ENCODE results near the gene PARD3.

The PARD3 gene

DNA sequence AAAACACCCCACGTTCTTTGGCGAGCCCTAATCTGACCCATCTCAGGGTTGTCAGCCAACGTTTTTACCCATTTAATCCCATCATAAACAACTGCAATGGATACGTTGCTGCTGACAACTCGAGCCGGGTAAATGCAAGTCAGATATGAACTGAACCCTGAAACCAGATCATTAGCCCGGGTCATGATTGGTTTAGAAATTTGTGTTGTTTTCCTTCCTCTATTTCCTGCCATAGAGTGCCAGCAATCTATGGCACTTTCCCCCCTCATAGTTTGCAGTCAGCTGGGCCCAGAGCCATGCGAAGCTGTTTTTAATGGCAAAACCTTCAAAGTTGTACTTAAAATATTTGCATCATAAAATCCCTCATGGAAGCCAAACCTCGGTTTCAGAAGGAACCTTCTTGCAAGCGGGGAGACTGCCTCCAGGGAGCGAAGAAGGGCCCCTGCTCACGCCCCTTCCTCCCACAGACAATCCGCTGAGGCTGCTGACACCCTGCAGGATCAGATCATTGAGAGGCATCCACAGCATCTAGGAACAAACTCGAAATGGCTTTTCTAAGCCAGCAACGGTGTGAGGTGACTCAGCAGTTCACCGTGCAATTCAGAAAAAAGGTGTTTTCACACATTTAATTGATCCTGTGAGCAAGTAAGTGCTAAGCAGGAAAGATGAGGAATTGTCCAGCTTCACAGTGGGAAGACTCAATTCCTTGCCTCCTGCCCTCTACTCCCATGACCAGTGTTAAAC, 710.1 kb downstream of the PARD3 start:
- in situ Hi-C loops (cut with HindIII; ENCODE audit: low sequenced_read_pairs) = no loop called here

DNA sequence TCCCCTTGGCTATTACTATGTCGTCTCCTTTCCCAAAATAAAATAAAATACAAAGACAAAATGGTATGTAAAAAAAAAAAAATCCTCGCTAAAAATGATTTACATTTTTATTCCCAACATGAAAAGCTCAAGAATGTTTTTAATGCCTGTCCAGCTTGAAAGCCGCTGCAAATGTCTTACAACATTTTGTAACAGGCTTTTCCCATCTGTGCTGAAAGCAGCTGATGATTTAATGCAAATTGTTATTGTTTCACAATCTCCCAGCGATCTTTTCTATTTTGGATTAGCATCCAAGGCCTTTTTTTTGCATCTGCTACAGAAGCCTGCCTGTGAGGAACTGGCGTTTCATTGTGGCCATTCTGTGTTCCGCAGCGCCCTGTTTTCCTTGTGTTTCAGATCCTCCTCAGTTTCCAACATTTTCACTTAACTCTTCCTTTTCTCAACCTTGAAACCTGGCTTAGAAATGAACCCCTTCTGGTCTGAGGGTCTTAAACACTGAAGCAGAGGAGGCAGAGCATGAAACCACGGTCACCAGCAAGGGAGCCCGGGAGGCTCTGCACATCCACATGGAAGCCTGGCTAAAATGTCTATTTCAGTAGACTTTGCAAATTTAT, 712.1 kb downstream of the PARD3 start:
- in situ Hi-C loops (cut with HindIII; ENCODE audit: low sequenced_read_pairs) = no loop called here

DNA sequence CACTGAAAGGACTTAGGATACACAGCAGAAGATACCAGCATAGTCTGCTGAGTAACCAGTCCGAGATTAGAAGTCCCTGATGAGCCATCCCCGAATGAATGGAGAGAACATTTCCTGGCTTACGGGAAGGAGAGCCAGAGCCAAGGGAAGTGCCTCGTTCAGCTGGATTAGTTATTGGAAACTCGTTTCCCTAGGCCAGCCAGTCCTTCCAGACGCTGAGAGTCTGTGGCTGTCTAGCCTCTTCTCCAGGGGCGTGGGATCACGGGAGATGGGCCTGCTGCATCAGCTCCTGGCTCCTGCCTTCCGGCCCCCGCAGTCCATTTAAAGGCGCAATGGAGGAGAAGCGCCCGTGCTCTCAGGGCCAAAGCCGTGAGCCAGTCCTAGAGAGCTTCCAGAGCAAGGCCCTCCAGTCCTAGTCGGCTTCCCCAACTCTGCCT, 712.8 kb downstream of the PARD3 start:
- in situ Hi-C loops (cut with HindIII; ENCODE audit: low sequenced_read_pairs) = no loop called here

DNA sequence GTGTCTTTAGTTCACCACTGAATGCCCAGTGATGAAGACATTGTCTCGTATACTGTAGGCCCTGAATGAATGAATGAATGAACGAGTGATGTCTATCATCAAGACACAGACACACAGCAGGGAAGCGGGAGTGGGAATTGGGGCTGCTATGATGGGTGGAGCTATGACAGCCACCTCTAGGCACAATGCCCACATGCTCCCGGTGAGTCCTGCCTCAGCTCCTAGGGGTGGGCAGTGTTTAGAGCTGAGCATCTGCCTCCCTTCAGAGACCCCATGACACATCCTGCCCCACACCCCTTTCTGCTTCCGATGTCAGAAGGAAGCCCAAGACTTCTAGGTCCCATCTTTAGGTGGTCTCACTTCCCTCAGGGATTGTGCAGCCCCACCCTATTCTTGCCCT, 714.1 kb downstream of the PARD3 start:
- in situ Hi-C loops (cut with HindIII; ENCODE audit: low sequenced_read_pairs) = no loop called here

DNA sequence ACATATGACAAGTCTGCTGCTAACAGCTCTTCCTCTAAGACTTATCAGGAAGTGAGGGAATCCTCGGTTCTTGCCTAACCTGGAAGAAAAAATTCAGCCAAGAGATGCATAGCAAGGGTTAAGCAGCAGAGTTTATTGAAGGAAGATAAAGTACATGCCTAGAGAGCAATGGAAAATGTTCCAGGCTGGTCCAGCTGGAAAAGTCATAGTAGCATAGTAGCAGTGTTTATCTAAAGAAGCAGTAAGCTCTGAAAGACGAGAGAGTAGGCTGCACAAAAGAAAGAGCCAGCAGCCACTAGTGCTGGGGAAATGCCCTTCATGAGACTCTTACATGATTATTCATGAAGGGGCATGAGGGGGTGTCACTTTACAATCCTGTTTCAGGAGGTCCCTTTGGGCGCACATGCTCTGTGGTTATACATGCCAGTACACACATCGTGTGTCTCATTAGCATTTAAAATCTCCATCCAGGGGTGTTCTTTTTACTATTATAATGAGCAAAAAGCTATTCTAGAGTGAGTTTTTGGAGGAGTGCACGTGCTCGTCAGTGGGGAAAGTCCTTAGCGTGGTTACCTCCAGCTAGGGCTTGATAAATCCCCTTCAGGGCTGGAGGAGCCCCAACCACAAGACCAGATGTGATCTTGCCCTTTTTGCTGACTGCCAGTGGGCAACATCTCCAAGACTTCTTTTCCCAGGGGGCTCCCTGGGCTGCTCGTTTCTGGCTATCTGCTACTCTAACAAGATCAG, 716.1 kb downstream of the PARD3 start:
- in situ Hi-C loops (cut with HindIII; ENCODE audit: low sequenced_read_pairs) = no loop called here

DNA sequence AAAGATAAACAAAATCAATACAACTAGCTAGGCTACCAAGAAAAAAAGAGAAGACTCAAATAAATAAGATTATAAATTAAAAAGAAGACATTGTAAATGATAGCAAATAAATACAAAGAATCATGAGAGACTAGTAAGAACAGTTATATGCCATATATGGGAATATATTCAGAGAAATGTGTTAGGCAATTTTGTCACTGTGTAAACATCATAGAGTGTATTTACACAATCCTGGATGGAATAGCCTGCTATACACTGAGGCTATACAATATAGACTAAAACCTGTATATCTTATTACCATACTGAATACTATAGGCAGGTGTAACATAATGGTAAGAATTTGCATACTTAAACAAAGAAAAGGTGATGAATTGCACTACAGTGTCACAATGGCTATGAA, 717.4 kb downstream of the PARD3 start:
- in situ Hi-C loops (cut with HindIII; ENCODE audit: low sequenced_read_pairs) = no loop called here

DNA sequence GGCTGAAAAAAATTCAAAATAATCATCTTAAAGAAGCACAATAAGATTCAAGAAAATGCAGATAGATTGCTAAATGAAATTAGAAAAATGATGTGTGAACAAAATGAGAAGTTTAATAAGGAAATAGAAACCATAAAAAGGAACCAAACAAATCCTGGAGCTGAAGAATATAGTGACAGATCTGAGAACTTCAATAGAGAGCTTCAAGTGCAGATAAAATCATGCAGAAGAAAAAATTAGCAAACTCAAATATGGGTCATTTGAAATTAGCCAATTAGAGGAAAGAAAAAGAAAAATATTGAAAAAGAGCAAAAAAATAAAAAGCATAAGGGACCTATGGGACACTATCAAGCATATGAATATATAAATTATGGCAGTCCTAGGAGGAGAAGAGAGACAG, 720.1 kb downstream of the PARD3 start:
- in situ Hi-C loops (cut with HindIII; ENCODE audit: low sequenced_read_pairs) = no loop called here

DNA sequence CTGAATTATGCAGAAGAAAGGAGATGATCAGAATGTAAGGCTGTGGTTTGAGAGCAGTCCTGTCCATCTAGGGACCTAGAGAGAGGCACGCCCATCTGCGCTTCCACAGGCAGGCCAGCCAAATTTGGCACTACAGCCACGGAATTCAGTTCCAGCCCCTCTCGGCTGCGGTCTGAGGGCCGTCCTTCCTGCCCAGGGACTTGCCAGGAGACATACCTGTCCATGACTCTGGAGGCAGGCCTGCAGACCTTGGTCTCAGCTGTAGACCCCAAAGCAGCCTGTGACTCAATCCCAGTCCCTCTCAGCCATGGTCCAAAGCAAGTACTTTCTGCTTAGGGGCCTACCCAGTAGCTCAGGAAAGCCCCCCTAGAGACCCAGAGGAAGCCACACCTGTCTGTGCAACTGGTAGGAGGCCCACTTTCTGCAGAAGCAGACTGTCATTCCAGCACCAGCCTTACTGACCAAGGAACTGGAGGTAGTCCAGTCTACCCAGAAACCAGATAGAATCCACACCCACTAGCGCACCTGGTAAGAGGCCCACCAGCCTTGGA, 720.9 kb downstream of the PARD3 start:
- in situ Hi-C loops (cut with HindIII; ENCODE audit: low sequenced_read_pairs) = no loop called here

DNA sequence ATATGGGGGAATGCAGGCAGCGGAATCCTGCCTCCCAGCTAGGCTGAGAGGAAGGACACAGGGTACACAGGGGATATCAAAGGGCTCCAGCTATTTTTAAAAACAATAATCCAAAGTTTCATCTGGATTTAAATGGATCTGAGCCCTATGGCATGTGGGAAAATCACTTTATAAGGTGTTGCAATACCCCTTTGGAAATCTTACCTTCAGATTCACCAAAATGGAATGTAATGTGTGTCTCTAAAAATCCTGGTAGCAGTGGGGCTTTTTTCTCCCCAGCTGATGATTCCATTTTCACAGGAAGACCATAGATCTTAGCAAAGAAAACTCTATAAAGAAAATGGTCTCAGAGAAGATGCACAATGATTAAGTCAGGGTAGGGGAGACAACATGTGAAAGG, 722.2 kb downstream of the PARD3 start:
- in situ Hi-C loops (cut with HindIII; ENCODE audit: low sequenced_read_pairs) = no loop called here

DNA sequence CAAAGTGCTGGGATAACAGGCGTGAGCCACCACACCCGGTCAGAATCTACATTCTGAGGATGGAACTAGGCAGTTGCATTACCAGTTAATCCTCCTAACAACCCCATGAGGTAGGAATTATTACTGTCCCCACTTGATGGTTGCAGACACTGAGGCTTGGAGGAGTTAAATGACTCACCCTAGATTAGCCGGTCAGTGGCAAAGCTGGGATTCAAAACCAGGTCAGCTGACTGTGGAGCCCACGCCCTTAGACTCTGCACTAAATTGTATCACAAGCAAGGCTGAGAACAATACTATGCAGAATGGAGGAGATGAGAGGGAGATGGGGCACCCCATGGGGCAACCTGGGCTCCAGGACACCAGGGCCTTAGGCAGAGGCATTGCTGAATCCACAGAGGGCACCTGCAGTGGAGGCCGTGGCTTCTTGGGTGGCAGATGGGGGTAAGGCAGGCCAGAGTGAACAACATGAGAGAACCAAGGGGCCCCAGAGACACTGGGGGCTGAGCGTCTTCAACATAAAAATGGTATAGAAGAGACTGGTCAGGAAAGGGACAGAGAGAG, 723.4 kb downstream of the PARD3 start:
- in situ Hi-C loops (cut with HindIII; ENCODE audit: low sequenced_read_pairs) = no loop called here

DNA sequence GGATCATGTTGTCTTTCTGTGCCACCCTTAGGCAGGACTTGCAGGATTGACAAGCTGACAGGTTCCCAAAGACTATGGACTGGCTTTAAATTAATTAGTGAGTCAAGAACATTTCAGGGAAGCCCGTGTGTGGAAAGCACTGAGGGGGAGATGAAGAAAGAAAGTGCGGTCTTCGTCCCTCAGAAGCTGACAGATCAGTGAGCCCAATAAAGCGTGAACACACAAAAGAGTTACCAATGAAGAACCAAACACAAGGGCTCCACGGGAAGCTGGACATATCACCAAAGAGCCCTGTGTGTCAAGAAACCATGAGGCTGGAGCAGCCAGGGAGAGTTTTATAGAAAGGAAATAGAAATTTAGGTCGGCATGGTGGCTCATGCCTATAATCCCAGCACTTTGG, 725.8 kb downstream of the PARD3 start:
- in situ Hi-C loops (cut with HindIII; ENCODE audit: low sequenced_read_pairs) = no loop called here

DNA sequence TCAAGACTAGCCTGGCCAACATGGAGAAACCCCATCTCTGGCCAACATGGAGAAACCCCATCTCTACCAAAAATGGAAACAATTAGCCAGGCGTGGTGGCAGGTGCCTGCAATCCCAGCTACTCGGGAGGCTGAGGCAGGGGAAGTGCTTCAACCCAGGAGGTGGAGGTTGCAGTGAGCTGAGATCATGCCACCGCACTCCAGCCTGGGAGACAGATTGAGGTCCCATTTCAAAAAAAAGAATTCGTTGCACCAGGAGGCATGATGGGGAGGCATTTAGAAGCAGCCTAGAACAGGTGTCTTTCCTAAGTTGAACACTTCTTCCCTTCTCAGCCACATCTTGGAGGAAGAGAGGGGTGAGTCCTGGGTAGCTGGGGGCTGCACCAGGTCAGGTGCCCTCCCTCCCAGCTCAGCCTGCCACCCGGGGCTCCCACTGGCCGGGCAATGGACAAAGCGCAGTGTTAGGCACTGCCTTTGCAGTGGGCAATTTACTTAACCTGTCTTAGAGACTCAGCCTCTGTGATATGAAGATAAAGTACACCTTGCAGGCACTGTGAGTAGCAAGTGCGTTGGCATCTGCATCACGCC, 726.8 kb downstream of the PARD3 start:
- in situ Hi-C loops (cut with HindIII; ENCODE audit: low sequenced_read_pairs) = no loop called here

DNA sequence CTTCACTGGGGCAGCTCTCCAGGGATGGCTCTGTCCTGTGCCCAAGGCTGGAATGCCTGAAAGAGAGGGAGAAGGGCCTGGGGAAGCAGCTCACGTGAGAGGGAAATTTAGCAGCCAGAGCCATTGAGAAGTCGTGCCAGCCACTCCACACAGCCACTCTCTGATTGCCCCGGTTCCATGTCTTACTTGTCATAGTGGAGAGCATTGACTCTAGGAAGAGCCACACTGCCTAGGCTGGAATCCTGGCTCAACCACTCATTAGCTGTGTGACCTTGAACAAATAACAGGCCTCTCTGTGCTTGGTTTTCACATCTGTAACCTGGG, 728.0 kb downstream of the PARD3 start:
- in situ Hi-C loops (cut with HindIII; ENCODE audit: low sequenced_read_pairs) = no loop called here

DNA sequence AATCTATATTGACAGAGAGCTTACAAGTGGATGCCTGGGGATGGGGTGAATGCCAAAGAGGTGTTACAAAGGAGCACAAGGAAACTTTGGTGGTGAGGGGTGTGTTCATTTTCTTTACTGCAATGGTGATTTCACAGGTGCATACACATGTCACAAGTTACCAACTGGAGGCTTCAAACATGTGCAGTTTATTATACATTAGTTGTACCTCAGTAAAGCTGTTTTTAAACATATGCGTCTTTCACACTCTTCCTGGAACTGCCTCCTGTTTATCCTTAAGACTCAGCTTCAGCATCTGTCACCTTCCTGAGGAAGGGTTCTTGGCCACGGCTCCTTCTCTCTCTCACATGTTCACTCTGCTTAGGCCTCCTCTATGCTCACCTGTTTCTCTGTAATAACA, 731.5 kb downstream of the PARD3 start:
- in situ Hi-C loops (cut with HindIII; ENCODE audit: low sequenced_read_pairs) = no loop called here

DNA sequence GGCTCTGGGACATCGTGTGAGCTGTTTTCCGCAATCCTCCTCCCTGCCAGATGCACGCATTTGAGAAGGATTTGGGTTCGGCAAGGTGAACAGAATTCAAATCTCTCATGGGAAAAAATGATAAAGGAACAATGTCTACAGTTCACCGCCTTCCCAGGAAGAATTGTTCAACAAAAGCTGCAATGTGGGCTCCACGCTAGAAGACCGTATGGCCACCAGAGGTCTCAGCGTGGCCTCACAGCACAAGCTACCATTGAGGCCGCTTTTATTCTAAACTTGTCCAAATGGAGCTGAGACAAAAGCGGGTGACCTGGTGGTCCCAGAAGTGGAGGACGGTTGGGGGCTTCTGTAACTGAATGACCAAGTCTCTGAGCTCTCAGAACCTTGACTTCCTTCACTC, 733.1 kb downstream of the PARD3 start:
- in situ Hi-C loops (cut with HindIII; ENCODE audit: low sequenced_read_pairs) = no loop called here

DNA sequence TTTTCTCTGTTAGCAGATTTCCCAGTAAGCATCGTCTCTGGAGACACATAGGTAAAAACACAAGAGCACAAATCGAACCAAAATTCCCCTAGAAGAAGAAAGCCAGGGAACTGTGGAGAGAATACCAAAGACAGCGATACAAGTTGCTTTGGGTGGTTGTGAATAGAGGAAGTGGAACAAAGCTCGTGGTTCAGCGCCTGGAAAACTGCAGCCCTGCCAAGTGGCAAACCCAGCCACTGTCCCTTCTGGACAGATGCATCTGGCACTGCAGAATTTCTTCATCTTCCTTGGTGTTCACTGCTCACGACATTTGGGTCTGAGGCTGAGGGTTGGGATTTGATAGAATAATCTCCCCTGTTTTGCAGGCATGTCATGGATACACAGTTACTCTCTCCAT, 733.8 kb downstream of the PARD3 start:
- in situ Hi-C loops (cut with HindIII; ENCODE audit: low sequenced_read_pairs) = no loop called here

DNA sequence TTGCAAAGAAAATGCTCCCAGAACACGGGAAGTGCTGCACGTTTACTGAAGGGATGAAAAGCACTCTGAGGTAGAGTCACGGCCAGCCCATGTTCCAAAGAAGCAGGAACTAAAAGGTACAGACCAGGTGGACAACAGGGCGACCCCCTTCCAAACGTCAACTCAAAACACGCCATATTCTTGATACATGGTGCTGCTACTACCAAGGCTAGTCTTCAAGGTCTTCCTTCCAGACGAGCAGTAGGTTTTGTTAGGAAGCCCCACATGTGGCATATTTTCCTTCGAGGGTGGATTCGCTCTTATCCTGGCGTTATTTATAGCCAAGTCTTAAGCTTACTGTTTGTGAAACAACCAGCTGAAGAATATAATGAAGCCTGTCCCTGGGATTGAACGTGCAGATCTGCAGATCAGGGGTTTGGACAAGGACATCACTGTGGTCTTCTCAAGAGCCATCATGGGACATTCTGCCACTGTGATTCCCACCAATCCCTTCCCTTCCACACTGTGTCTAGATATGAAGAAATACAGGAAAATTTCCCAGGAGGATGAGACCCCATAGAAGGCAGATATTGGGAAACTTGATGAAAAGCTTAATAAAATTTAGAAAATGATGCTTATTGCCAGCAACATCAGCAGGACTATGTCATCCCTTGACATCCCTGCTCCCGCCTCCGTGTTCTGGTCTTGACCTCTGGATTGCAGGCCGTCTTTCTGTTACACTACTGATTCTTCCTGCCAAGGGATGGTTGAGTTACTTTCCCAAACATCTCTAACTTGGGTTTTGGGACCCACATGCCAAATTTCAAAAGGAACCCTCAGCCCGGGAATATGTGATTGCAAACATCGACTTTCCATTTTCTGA, 734.4 kb downstream of the PARD3 start:
- in situ Hi-C loops (cut with HindIII; ENCODE audit: low sequenced_read_pairs) = no loop called here

DNA sequence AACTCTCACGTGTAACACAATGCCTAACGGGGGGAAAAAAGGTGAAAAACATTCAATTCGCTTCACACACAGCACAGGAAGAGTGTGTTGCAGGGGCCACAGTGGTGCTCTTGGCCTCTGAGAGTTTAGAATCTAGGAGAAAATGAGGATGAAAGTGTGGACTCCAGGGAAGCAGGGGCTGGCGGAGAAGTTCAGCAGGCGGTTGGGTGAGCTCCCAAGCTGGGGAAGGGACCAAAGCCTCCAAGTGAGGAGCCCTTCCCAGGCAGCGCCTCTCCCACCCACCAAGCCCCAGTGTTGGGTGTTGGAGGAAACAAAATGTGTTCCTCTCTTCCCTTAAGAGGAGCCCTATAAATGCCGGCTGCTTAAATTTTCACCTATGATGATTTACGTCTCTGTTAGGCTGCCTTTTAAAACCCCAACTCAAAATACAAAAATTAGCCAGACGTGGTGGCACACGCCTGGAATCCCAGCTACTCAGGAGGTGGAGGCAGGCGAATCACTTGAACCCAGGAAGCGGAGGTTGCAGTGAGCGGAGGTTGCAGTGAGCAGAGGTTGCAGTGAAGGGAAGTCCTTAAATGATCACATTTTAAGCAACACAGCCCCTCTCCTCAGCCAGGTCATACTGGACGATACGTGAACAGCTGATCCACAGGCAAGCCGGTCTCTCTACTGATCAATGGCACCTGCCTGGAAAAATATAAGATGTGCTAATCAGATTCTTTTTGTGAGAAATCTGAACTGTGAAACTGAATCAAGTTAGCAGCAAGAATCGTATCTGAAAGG, 735.2 kb downstream of the PARD3 start:
- in situ Hi-C loops (cut with HindIII; ENCODE audit: low sequenced_read_pairs) = no loop called here

DNA sequence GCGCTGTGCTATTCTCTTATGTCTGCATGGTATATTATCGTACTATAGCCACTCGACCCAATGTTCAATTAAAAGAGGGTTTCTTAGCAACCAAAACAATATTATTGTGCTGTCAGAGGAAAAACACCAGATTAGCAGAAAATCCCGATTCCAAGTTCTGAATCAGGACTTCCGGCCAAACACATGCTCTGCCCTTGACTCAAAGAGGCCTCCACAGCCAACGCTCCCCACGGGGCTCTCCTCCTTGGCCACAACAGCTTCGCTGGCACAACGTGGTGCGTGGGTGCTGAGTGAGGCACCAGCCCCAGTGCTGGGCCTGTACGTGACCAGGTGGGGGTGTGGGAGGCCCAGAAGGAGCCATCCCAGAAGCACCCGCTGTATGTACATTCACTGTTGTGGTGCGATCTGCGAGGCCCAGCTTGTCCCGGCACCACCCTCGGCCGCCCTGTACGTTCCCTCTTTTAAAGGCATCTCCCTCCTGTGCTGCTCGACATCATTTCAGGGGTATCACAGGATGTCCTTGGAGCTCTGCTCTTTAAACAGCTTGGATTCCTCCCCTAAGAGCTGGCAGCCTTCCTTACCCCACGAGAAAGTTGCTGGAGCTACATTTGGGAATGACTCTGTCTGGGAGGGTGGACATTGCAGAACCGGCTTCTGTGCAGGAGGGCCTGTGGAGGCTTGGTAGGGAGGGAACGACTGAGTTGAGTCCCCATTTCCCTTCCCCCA, 736.2 kb downstream of the PARD3 start:
- in situ Hi-C loops (cut with HindIII; ENCODE audit: low sequenced_read_pairs) = no loop called here

Data from endothelial cell of hepatic sinusoid (primary cell).